Measurements from ENCODE around the gene UGT1A10.

The UGT1A10 gene

GRCh38 chr2:233674995-233675394 is 38.7 kb downstream of the UGT1A10 start:
- no peaks in the 10 kb centered on the region for H3K4me1 ChIP-seq (ENCODE audit: control insufficient read depth, insufficient read depth, low read length, unreplicated experiment)
- H3K79me2 ChIP-seq (ENCODE audit: control insufficient read depth, insufficient read depth, low read length, unreplicated experiment), result no peaks in the 10 kb centered on the region
- H3K4me3 ChIP-seq (ENCODE audit: low read depth, low read length), result no peak overlapping the region

GRCh38 chr2:233676046-233676445 is 39.8 kb downstream of the UGT1A10 start:
- peaks cover 33% of the 10 kb centered on the region for H3K27me3 ChIP-seq (ENCODE audit: insufficient read depth, low read length)

More at GRCh38 chr2:233674995-233675394, 38.7 kb downstream of the UGT1A10 start:
- Histone ChIP-seq H2AFZ (ENCODE audit: low read length, unreplicated experiment) (no peak overlapping the region), H3K27me3 (ENCODE audit: insufficient read depth, low read length) (peaks cover 44% of the 10 kb centered on the region), H3K36me3 (ENCODE audit: insufficient read depth, low read length) (no peaks in the 10 kb centered on the region), H3K27ac (ENCODE audit: low read depth, low read length) (no peak overlapping the region)

GRCh38 chr2:233679196-233679595 is 42.9 kb downstream of the UGT1A10 start:
- no peaks in the 10 kb centered on the region for H3K79me2 ChIP-seq (ENCODE audit: control insufficient read depth, insufficient read depth, low read length, unreplicated experiment)
- peaks cover 29% of the 10 kb centered on the region for H3K27me3 ChIP-seq (ENCODE audit: insufficient read depth, low read length)
- no peaks in the 10 kb centered on the region for H3K36me3 ChIP-seq (ENCODE audit: insufficient read depth, low read length)
- H3K4me1 ChIP-seq (ENCODE audit: control insufficient read depth, insufficient read depth, low read length, unreplicated experiment), result no peaks in the 10 kb centered on the region
- H3K27ac ChIP-seq (ENCODE audit: low read depth, low read length), result no peak overlapping the region
- no peak overlapping the region for H2AFZ ChIP-seq (ENCODE audit: low read length, unreplicated experiment)
- H3K4me3 ChIP-seq (ENCODE audit: low read depth, low read length), result no peak overlapping the region

More at GRCh38 chr2:233676046-233676445, 39.8 kb downstream of the UGT1A10 start:
- Histone ChIP-seq H3K4me3 (ENCODE audit: low read depth, low read length) (no peak overlapping the region), H2AFZ (ENCODE audit: low read length, unreplicated experiment) (no peak overlapping the region), H3K79me2 (ENCODE audit: control insufficient read depth, insufficient read depth, low read length, unreplicated experiment) (no peaks in the 10 kb centered on the region), H3K4me1 (ENCODE audit: control insufficient read depth, insufficient read depth, low read length, unreplicated experiment) (no peaks in the 10 kb centered on the region), H3K27ac (ENCODE audit: low read depth, low read length) (no peak overlapping the region), H3K36me3 (ENCODE audit: insufficient read depth, low read length) (no peaks in the 10 kb centered on the region)

- H3K36me3 ChIP-seq (ENCODE audit: insufficient read depth, low read length), result no peaks in the 10 kb centered on the region
- H3K27ac ChIP-seq (ENCODE audit: low read depth, low read length), result no peak overlapping the region
- no peak overlapping the region for H2AFZ ChIP-seq (ENCODE audit: low read length, unreplicated experiment)
- peaks cover 29% of the 10 kb centered on the region for H3K27me3 ChIP-seq (ENCODE audit: insufficient read depth, low read length)
- H3K4me3 ChIP-seq (ENCODE audit: low read depth, low read length), result no peak overlapping the region
- H3K79me2 ChIP-seq (ENCODE audit: control insufficient read depth, insufficient read depth, low read length, unreplicated experiment), result no peaks in the 10 kb centered on the region
- H3K4me1 ChIP-seq (ENCODE audit: control insufficient read depth, insufficient read depth, low read length, unreplicated experiment), result no peaks in the 10 kb centered on the region
Measured at GRCh38 chr2:233680361-233681045, 44.3 kb downstream of the UGT1A10 start.

- Histone ChIP-seq H3K4me1 (ENCODE audit: control insufficient read depth, insufficient read depth, low read length, unreplicated experiment) (no peaks in the 10 kb centered on the region), H2AFZ (ENCODE audit: low read length, unreplicated experiment) (no peak within 1 kb of the TSS), H3K27me3 (ENCODE audit: insufficient read depth, low read length) (peaks cover 28% of the 10 kb centered on the region), H3K79me2 (ENCODE audit: control insufficient read depth, insufficient read depth, low read length, unreplicated experiment) (no peaks in the 10 kb centered on the region), H3K27ac (ENCODE audit: low read depth, low read length) (no peak within 1 kb of the TSS), H3K4me3 (ENCODE audit: low read depth, low read length) (no peak within 1 kb of the TSS), H3K36me3 (ENCODE audit: insufficient read depth, low read length) (no peaks in the 10 kb centered on the region)
Measured at GRCh38 chr2:233681521-233682099, 45.4 kb downstream of the UGT1A10 start, which contains the start of gene UGT1A7. Gene UGT1A7, plus strand, starts transcription at chr2:233681901. Its CDS starts 37 bp downstream, at chr2:233681938.

- no peaks in the 10 kb centered on the region for H3K79me2 ChIP-seq (ENCODE audit: control insufficient read depth, insufficient read depth, low read length, unreplicated experiment)
- no peak overlapping the region for H2AFZ ChIP-seq (ENCODE audit: low read length, unreplicated experiment)
- H3K36me3 ChIP-seq (ENCODE audit: insufficient read depth, low read length), result no peaks in the 10 kb centered on the region
- H3K4me1 ChIP-seq (ENCODE audit: control insufficient read depth, insufficient read depth, low read length, unreplicated experiment), result no peaks in the 10 kb centered on the region
- H3K27me3 ChIP-seq (ENCODE audit: insufficient read depth, low read length), result peaks cover 28% of the 10 kb centered on the region
- H3K27ac ChIP-seq (ENCODE audit: low read depth, low read length), result no peak overlapping the region
- H3K4me3 ChIP-seq (ENCODE audit: low read depth, low read length), result no peak overlapping the region
Measured at GRCh38 chr2:233684640-233685039, 48.4 kb downstream of the UGT1A10 start.

- Histone ChIP-seq H3K27ac (ENCODE audit: low read depth, low read length) (no peak overlapping the region), H3K4me1 (ENCODE audit: control insufficient read depth, insufficient read depth, low read length, unreplicated experiment) (no peaks in the 10 kb centered on the region), H3K79me2 (ENCODE audit: control insufficient read depth, insufficient read depth, low read length, unreplicated experiment) (no peaks in the 10 kb centered on the region), H2AFZ (ENCODE audit: low read length, unreplicated experiment) (no peak overlapping the region), H3K4me3 (ENCODE audit: low read depth, low read length) (no peak overlapping the region), H3K27me3 (ENCODE audit: insufficient read depth, low read length) (peaks cover 39% of the 10 kb centered on the region), H3K36me3 (ENCODE audit: insufficient read depth, low read length) (no peaks in the 10 kb centered on the region)
Measured at GRCh38 chr2:233686928-233687327, 50.7 kb downstream of the UGT1A10 start.

- H3K79me2 ChIP-seq (ENCODE audit: control insufficient read depth, insufficient read depth, low read length, unreplicated experiment), result no peaks in the 10 kb centered on the region
- no peak overlapping the region for H3K4me3 ChIP-seq (ENCODE audit: low read depth, low read length)
- no peaks in the 10 kb centered on the region for H3K36me3 ChIP-seq (ENCODE audit: insufficient read depth, low read length)
- H3K27me3 ChIP-seq (ENCODE audit: insufficient read depth, low read length), result peaks cover 36% of the 10 kb centered on the region
- H2AFZ ChIP-seq (ENCODE audit: low read length, unreplicated experiment), result no peak overlapping the region
- no peaks in the 10 kb centered on the region for H3K4me1 ChIP-seq (ENCODE audit: control insufficient read depth, insufficient read depth, low read length, unreplicated experiment)
- no peak overlapping the region for H3K27ac ChIP-seq (ENCODE audit: low read depth, low read length)
Measured at GRCh38 chr2:233688341-233688740, 52.1 kb downstream of the UGT1A10 start.

- Histone ChIP-seq H3K79me2 (ENCODE audit: control insufficient read depth, insufficient read depth, low read length, unreplicated experiment) (no peaks in the 10 kb centered on the region), H3K4me3 (ENCODE audit: low read depth, low read length) (no peak overlapping the region), H3K27ac (ENCODE audit: low read depth, low read length) (no peak overlapping the region), H3K27me3 (ENCODE audit: insufficient read depth, low read length) (peaks cover 34% of the 10 kb centered on the region), H3K36me3 (ENCODE audit: insufficient read depth, low read length) (no peaks in the 10 kb centered on the region), H3K4me1 (ENCODE audit: control insufficient read depth, insufficient read depth, low read length, unreplicated experiment) (no peaks in the 10 kb centered on the region), H2AFZ (ENCODE audit: low read length, unreplicated experiment) (no peak overlapping the region)
Measured at GRCh38 chr2:233689031-233689430, 52.8 kb downstream of the UGT1A10 start.

- H3K4me3 ChIP-seq (ENCODE audit: low read depth, low read length), result no peak overlapping the region
- no peaks in the 10 kb centered on the region for H3K4me1 ChIP-seq (ENCODE audit: control insufficient read depth, insufficient read depth, low read length, unreplicated experiment)
- H2AFZ ChIP-seq (ENCODE audit: low read length, unreplicated experiment), result no peak overlapping the region
- no peak overlapping the region for H3K27ac ChIP-seq (ENCODE audit: low read depth, low read length)
- peaks cover 32% of the 10 kb centered on the region for H3K27me3 ChIP-seq (ENCODE audit: insufficient read depth, low read length)
- no peaks in the 10 kb centered on the region for H3K79me2 ChIP-seq (ENCODE audit: control insufficient read depth, insufficient read depth, low read length, unreplicated experiment)
- no peaks in the 10 kb centered on the region for H3K36me3 ChIP-seq (ENCODE audit: insufficient read depth, low read length)
Measured at GRCh38 chr2:233689501-233689900, 53.3 kb downstream of the UGT1A10 start.

GRCh38 chr2:233690444-233690843 is 54.2 kb downstream of the UGT1A10 start:
- Histone ChIP-seq H3K79me2 (ENCODE audit: control insufficient read depth, insufficient read depth, low read length, unreplicated experiment) (no peaks in the 10 kb centered on the region), H3K4me3 (ENCODE audit: low read depth, low read length) (no peak overlapping the region), H3K36me3 (ENCODE audit: insufficient read depth, low read length) (no peaks in the 10 kb centered on the region), H3K27me3 (ENCODE audit: insufficient read depth, low read length) (peaks cover 32% of the 10 kb centered on the region), H2AFZ (ENCODE audit: low read length, unreplicated experiment) (no peak overlapping the region), H3K27ac (ENCODE audit: low read depth, low read length) (no peak overlapping the region), H3K4me1 (ENCODE audit: control insufficient read depth, insufficient read depth, low read length, unreplicated experiment) (no peaks in the 10 kb centered on the region)

Data from ACC112 (cell line).